OCI-LY1 (cell line): ENCODE results near the gene PROB1.

Experiments used
- H2AFZ ChIP-seq: fragments of 200-600 bp; sonication (generic), shearing (Covaris generic); 2 replicates; pipeline ENCODE4 v1.6.0; 2014; ENCODE audit warnings: antibody characterized with exemption, mild to moderate bottlenecking, low read length
- H3F3A ChIP-seq: fragments of 200-600 bp; sonication (generic), shearing (Covaris generic); 2 replicates; pipeline ENCODE4 v1.6.0; 2014; ENCODE audit warnings: mild to moderate bottlenecking, antibody characterized with exemption, low read length, moderate library complexity; ENCODE audit not compliant: insufficient read depth
- H3K27ac ChIP-seq: fragments of 200-600 bp; sonication (generic); 2 replicates; pipeline ENCODE4 v1.5.1; 2014; ENCODE audit warnings: low read length, mixed run types, mild to moderate bottlenecking, low read depth; ENCODE audit not compliant: poor library complexity, severe bottlenecking
- H3K27me3 ChIP-seq: fragments of 200-600 bp; sonication (generic); 2 replicates; pipeline ENCODE4 v1.6.0; 2014; ENCODE audit warnings: antibody characterized with exemption, mild to moderate bottlenecking, low read length, moderate library complexity; ENCODE audit not compliant: insufficient read depth
- H3K36me3 ChIP-seq: fragments of 200-600 bp; sonication (generic); 2 replicates; pipeline ENCODE4 v1.6.1; 2014; ENCODE audit warnings: mild to moderate bottlenecking, antibody characterized with exemption, low read length, moderate library complexity, mixed read lengths; ENCODE audit not compliant: insufficient read depth
- H3K4me1 ChIP-seq: fragments of 200-600 bp; sonication (generic); 2 replicates; pipeline ENCODE4 v1.5.1; 2014; ENCODE audit warnings: mild to moderate bottlenecking, low read length, moderate library complexity; ENCODE audit not compliant: insufficient read depth, severe bottlenecking
- H3K4me2 ChIP-seq: fragments of 200-600 bp; sonication (generic), shearing (Covaris generic); 2 replicates; pipeline ENCODE4 v1.6.1; 2014; ENCODE audit warnings: low read length
- H3K4me3 ChIP-seq: fragments of 200-600 bp; sonication (generic); 2 replicates; pipeline ENCODE4 v1.5.1; 2014; ENCODE audit warnings: low read length, low read depth, mild to moderate bottlenecking, mixed read lengths; ENCODE audit not compliant: poor library complexity, severe bottlenecking
- H3K79me2 ChIP-seq: fragments of 200-600 bp; shearing (Covaris generic); 2 replicates; pipeline ENCODE4 v1.6.1; 2016; ENCODE audit warnings: mixed run types, low read length, mixed read lengths; ENCODE audit not compliant: insufficient read depth
- H3K9ac ChIP-seq: fragments of 200-600 bp; sonication (generic), shearing (Covaris generic); 2 replicates; pipeline ENCODE4 v1.6.1; 2014; ENCODE audit warnings: mild to moderate bottlenecking, low read length, mixed read lengths
- H3K9me2 ChIP-seq: fragments of 200-600 bp; sonication (generic), shearing (Covaris generic); 2 replicates; pipeline ENCODE4 v1.6.1; 2014; ENCODE audit warnings: low read depth, mild to moderate bottlenecking, low read length, mixed read lengths
- H3K9me3 ChIP-seq: fragments of 200-600 bp; shearing (Covaris generic); 2 replicates; pipeline ENCODE4 v1.6.1; 2014; ENCODE audit warnings: low read length, mixed read lengths
- H4K20me1 ChIP-seq: fragments of 200-600 bp; sonication (generic), shearing (Covaris generic); 2 replicates; pipeline ENCODE4 v1.6.0; 2016; ENCODE audit warnings: mild to moderate bottlenecking, low read length; ENCODE audit not compliant: insufficient read depth
- EZH2 ChIP-seq: fragments of 200-600 bp; sonication (generic), shearing (Covaris generic); IDR thresholded peaks from 2 replicates; pipeline ENCODE4 v1.8.0; 2017; ENCODE audit warnings: borderline replicate concordance, mixed run types, mild to moderate bottlenecking, antibody characterized with exemption, low read length, moderate library complexity, mixed read lengths
- TF ChIP-seq, protein P1 (sequence below): fragments of 200-600 bp; sonication (generic), shearing (Covaris generic); IDR thresholded peaks from 2 replicates; pipeline ENCODE4 v1.5.1; 2017; ENCODE audit warnings: mild to moderate bottlenecking, antibody characterized with exemption, low read length, moderate library complexity, mixed read lengths

Gene PROB1

DNA sequence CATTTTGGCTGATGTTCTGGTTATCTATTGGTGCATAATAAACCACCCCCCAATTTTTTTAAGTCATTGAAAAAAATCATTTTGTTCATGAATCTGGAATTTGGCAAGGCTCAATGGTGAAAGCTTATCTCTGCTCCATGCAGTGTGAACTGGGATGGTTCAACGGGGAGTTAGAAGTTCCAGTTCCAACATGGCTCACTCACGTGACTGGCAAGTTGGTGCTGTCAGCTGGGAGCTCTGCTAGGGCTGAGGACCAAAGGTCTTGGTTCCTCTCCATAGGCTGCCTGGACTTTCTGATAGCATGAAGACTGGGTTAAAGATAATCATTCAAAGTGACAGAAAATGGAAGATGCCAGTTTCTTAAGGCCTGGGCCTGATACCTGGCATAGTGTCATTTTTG lies 12.1 kb upstream of the PROB1 start:
- Histone ChIP-seq H3F3A (no peaks in the 10 kb centered on the region), H3K9me2 (no peaks in the 10 kb centered on the region), H3K79me2 (no peaks in the 10 kb centered on the region), H3K4me3 (no peak overlapping the region), H3K27me3 (no peaks in the 10 kb centered on the region), H3K4me1 (peaks cover 38% of the 10 kb centered on the region), H4K20me1 (no peaks in the 10 kb centered on the region), H2AFZ (no peak overlapping the region), H3K36me3 (no peaks in the 10 kb centered on the region), H3K9ac (peak overlapping the region; percentile 0; the same call in 1 of the 2 replicates), H3K4me2 (no peak overlapping the region; the same call in 1 of the 2 replicates), H3K27ac (peak overlapping the region; percentile 60), H3K9me3 (no peaks in the 10 kb centered on the region)
- TF ChIP-seq, protein P1, sequence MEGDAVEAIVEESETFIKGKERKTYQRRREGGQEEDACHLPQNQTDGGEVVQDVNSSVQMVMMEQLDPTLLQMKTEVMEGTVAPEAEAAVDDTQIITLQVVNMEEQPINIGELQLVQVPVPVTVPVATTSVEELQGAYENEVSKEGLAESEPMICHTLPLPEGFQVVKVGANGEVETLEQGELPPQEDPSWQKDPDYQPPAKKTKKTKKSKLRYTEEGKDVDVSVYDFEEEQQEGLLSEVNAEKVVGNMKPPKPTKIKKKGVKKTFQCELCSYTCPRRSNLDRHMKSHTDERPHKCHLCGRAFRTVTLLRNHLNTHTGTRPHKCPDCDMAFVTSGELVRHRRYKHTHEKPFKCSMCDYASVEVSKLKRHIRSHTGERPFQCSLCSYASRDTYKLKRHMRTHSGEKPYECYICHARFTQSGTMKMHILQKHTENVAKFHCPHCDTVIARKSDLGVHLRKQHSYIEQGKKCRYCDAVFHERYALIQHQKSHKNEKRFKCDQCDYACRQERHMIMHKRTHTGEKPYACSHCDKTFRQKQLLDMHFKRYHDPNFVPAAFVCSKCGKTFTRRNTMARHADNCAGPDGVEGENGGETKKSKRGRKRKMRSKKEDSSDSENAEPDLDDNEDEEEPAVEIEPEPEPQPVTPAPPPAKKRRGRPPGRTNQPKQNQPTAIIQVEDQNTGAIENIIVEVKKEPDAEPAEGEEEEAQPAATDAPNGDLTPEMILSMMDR: no peak
- no peak for TF ChIP-seq EZH2

DNA sequence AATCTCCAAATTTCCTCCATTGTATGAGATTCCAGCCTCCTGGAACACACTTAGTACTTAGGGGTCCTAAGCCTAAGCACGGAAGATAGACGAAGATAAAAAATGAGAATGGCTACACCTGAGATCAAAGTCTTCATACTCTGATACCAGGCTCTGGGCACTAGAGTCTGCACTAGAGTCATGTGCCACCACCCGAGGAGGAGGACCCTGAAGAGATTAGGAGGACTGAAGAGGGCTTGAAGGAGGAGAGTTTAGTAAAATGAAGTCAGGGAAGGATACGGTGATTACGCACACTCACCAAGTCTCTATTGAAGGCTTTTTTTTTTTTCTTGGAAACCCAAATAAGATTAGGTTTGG lies 9.6 kb upstream of the PROB1 start:
- no peaks in the 10 kb centered on the region for H3K79me2 ChIP-seq
- no peaks in the 10 kb centered on the region for H3F3A ChIP-seq
- peak overlapping the region; percentile 84 for H3K4me2 ChIP-seq
- no peaks in the 10 kb centered on the region for H3K9me2 ChIP-seq
- H3K9me3 ChIP-seq: no peaks in the 10 kb centered on the region
- H3K4me1 ChIP-seq: peaks cover 38% of the 10 kb centered on the region
- H3K27me3 ChIP-seq: no peaks in the 10 kb centered on the region
- H3K4me3 ChIP-seq: peak overlapping the region; percentile 62
- peak overlapping the region; percentile 89 for H3K27ac ChIP-seq
- peak overlapping the region; percentile 8; the same call in 1 of the 2 replicates for H2AFZ ChIP-seq
- no peaks in the 10 kb centered on the region for H3K36me3 ChIP-seq
- peak overlapping the region; percentile 55 for H3K9ac ChIP-seq
- TF ChIP-seq EZH2: no peak
- TF ChIP-seq, protein P1: no peak; the same call in 1 of the 2 replicates
- no peaks in the 10 kb centered on the region for H4K20me1 ChIP-seq

DNA sequence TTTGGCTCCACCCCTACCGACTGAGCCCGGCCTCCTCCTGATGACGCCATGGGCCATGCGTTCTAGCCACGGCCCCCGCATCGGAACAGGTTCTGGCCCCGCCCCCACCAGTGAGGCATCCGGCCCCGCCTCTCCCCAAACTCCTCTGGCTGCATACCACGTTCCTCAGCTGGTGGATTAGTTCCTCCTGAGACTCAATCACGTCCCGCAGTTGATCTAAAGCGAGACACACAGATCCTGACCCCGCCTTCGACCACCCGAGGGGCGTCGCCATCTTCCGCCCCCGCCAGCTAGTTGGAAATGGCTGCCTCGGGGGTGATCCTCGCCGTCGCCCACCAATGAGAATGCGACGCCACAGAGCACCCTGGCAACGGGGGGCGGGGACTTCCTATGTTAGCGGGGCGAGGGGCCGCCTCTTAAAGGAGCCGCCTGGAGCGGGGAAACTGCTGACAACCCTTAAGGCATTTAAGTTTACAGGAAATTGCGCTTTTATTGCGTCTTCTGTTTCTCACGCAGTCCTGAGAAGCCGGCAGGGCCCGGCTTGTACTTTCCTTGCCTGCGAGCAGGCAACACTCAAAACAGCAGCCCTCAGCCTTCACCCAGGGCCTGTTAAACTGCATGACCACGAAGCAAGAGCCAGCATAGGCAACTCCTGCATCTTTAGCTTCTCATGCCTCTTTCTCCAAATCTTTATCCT lies 9.0 kb upstream of the PROB1 start, which contains the start of gene SPATA24:
TSS of gene SPATA24 (minus strand) at position 303 of the 697 bp plus-strand sequence. CDS start at position 274, 29 bp downstream.
- peak within 1 kb of the TSS; percentile 8; the same call in 1 of the 2 replicates for H2AFZ ChIP-seq
- H3K4me1 ChIP-seq: peaks cover 38% of the 10 kb centered on the region
- no peaks in the 10 kb centered on the region for H3K79me2 ChIP-seq
- no peaks in the 10 kb centered on the region for H3K27me3 ChIP-seq
- H3K36me3 ChIP-seq: no peaks in the 10 kb centered on the region
- H3K4me2 ChIP-seq: peak within 1 kb of the TSS; percentile 84
- no peak for TF ChIP-seq EZH2
- TF ChIP-seq, protein P1: no peak
- no peaks in the 10 kb centered on the region for H3K9me3 ChIP-seq
- H3K27ac ChIP-seq: peak within 1 kb of the TSS; percentile 89
- H3K9me2 ChIP-seq: no peaks in the 10 kb centered on the region
- no peaks in the 10 kb centered on the region for H3F3A ChIP-seq
- no peaks in the 10 kb centered on the region for H4K20me1 ChIP-seq
- H3K4me3 ChIP-seq: peak within 1 kb of the TSS; percentile 62
- peak within 1 kb of the TSS; percentile 58 for H3K9ac ChIP-seq
